Stimulated activated CD4-positive, alpha-beta T cell treated with anti-CD3 and anti-CD28 coated beads, TNF-alpha, amount 100 ng/mL, for 24 hours (primary cell): ENCODE data around the gene ACOT7.
A peak's percentile ranks its signal among the peaks of the same experiment; 100 is the strongest.
"Not testable (repeated sequence)": the region's sequence is repeated elsewhere in the genome, so short reads cannot be mapped to it uniquely, and the experiment has no call there.

Source experiments
- DNase-seq, 3 experiments: peaks; one replicate each; pipeline ENCODE4 v3.0.0-alpha.2; 2020; ENCODE audit warnings: low read depth in 3 of 3

The ACOT7 gene

DNA sequence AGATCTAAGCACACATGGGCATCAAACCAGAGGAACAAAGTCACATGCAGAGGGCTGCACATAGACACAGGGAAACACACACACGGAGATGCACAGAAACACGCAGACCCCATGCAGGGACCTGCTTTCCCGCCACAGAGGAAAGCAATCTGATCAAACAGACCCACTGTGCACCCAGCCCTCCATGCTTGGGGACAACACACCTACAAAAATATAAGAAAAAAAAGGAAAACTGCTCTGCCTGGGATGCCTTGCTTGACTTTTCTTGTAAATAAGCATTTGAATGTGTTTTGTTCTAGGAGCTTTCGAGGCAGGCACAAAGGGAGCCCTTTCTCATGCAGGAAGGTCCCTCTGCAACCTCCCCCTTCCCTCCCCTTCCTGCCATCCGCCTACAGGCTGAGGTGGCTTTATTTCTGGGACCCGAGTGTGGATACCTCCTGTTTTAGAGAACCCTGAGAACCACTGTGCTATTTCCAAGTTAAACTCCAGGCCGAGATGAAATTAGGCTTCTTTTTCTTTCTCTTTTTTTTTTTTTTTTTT lies 154.3 kb downstream of the ACOT7 start:
- no peak for DNase-seq

DNA sequence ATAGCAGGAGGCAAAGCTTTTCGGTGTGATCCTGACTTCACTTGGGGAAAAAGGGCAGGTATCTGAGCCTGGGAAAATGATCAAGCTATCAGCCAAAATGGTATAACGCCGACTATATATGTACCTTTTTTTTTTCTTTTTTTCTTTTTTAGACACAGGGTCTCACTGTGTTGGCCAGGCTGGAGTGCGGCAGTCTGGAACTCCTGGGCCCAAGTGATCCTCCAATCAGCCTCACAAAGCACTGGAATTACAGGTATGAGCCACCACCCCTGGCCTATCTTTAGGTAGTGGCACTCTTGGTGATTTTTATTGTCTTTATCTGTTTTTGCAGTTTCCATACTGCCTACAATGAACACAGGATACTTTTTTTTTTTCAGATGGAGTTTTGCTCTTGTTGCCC lies 156.5 kb downstream of the ACOT7 start:
- DNase-seq: no peak

DNA sequence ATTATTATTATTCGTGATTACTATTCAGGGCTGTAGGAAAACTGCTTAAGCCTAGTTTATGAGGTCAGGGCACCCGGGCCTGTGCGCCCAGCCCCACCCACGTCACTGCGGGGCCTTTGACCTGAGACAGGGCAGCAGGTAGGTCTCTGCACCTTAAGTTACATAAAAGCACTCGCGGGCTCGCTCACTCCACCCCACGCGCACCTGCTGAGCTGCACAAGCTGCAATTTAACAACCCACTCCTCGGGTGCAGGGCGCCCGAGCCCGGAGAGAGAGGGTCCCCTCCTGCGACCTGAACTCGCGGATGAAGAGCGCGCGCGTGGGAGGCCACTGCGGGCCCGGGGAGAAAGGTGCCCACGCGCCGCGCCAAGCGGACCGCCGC lies 158.3 kb downstream of the ACOT7 start:
- peak in 1 of 3 experiments; percentile 10 for DNase-seq

DNA sequence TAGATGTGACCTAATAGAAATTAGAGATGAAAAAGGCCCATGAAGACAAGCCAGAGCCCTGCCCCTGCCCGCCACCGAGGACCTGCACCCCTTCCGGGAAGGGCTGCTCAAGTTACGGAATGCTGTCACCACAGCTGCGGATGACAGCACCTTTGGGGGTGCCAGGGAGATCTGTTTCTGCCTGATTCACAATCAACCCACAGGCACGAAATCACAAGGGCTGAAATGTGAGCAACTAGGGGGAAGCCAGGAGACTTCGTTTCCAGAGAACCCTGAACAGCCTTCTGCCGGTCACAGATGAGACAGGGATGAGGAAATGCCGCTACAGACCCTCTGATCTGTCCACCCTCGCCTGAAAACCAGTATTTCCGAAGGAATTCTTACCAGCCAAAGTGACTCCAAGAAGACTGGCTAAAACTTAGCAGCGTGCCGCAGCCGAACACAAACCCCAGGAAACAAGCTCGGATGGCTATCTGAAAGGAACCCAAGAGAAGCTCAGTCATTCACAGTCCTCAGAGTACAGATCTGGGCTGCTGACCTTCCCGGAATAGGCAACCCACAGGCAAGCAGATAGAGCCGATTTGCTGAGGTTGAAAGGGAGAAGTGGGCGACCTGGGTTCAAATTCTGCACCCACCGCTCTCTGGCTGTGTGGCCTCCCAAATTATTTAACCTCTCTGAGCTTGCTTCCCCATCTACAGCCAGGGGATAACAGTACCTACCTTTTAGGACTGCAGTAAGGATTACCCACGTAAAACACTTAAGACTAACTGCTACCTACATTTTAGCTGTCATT lies 158.9 kb downstream of the ACOT7 start:
- no peak for DNase-seq

DNA sequence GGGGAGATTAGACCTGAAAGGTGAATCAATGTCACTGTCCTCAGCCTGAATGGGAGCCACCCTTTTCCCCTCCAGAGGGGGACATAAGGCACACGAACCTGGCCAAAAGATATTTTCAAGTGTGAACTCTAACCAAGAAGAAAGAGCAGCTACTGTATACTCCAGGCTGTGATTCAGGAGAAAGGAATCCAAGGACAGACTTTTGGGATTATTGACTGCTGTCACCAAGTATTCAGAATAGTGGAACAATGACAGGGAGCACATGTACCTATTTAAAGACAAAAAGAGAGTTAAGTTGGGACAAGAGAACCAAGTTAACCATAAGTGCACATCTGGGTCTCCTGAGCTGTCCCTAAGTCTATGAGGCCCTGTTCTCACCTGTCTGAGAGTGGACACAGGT lies 160.2 kb downstream of the ACOT7 start:
- DNase-seq: no peak

DNA sequence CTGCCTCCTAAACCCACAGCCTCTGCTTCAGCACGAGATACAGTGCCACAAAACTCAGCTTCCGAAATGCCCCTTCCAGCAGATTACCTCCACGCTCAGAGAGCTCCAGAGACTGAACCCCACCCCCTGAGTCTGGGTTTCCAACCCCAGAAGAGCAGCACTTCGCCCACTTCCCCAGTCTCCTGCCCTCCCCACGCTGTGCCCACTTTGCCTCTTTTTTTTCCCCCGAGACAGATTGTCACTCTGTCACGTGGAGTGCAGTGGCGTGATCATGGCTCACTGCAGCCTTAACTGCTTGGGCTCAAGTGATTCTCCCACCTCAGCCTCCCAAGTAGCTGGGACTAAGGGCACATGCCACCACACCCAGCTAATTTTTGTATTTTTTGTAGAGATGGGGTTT lies 167.9 kb downstream of the ACOT7 start:
- DNase-seq: no peak

DNA sequence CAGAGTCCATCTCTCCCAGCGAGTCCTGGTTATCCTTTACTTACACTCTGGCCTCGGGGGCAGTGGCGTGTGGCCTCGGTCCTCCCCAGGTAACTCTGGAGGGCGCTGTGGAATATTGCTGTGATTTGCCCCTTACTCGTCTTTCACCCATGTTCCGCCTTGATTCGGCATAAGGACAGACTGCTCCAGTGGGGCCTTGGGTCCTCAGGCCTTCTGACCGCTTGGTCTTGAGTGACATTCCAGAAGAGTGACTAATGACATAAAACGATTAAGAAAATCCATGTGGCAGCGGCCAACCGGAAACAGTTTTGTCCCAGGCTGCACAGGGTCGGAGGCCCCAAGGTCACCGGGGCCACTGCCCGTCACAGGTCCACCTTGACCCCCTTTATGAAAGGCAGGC lies 168.8 kb downstream of the ACOT7 start:
- DNase-seq: no peak

DNA sequence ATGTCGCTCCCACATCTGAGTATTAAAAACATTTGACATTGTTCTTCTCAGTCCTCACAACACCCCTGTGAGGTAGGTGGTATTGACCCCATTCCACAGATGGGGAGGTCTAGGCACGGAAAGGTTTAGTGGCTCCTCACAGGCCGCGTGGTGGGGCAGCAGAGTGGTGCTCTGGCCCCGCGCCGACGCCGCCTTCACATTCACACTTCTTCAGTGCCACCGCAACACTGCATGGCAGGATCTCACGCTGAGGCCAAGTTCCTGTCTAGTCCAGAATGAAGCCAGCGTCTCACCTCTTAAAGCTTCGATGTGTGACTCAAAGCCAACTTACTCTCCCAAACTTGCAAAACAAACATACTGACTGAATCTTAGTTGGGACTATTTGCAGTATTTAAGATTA lies 169.9 kb downstream of the ACOT7 start:
- DNase-seq: no peak

DNA sequence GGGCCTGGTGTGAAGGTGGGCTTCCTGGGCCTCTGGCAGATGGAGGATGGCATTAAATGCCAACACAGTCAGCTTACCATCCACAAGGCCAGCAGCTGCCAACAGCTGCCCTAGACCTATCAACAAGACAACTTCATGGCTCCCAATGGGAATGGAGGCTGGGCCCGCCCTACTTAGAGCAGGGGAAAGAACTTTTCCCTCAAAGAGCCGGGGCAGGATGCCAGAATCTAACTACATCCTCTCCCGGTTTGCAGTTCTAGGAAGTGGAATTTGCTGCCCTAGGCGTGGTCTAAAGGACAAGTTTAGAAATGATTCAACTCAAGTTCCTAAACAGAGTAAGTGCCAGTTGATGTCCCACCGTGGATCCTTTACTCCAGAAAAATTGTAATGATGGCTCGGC lies 170.9 kb downstream of the ACOT7 start:
- DNase-seq: no peak

DNA sequence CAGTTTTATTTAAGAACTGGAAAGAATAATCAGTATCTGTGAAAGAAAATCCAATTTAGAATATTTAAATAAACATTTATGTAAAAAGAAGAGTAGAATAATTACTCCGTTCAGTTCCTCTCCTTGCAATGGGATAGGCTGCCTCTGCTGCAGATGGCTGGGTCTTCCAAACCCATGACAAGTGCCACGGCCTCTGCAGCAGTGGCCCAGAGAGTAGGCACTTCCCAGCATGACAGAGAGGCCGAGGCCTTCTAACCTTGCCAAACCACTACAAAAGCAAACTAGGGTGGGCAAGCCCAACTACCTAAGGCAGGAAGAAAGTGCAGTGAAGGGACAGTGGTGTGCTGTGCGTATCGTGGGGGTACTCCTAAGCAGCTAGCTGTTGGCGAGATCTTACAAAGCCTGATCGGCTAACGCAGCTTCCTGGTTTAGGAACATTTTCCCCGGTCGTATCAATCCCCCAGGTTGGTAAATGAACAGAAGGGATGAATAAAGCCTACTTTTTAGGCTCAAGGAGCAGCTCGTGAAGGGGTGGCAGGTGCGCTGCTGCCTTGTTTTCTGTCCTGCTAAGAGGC lies 172.3 kb downstream of the ACOT7 start:
- DNase-seq: no peak

DNA sequence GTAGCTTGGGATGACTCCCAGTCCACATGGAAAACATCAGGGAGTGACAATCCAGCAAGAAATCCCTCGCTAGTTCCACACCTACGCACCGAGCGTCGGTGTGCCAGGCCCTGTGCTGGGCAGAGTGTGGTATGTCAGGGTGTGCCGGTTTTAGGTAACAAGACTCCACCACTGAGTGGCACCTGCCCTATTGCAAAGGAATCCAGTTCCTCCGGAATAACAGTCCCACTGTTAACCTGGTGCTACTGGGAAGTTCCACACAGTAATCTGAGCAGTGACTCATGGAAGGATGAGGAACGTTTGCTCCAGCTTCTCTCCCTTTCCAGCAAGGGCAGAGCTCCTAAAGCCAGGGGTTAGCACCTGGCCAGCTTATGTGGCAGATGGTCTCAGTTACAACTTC lies 173.3 kb downstream of the ACOT7 start:
- DNase-seq: no peak

DNA sequence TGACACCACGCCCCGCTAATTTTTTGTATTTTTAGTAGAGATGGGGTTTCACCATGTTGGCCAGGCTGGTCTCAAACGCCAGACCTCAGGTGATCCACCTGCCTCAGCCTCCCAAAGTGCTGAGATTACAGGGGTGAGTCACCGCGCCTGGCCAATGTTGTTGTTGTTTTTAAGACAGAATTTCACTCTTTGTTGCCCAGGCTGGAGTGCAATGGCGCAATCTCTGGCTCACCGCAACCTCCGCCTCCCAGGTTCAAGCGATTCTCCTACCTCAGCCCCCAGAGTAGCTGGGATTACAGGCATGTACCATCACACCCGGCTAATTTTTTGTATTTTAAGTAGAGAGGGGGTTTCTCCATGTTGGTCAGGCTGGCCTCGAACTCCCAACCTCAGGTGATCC lies 173.9 kb downstream of the ACOT7 start:
- not testable (repeated sequence) for DNase-seq

DNA sequence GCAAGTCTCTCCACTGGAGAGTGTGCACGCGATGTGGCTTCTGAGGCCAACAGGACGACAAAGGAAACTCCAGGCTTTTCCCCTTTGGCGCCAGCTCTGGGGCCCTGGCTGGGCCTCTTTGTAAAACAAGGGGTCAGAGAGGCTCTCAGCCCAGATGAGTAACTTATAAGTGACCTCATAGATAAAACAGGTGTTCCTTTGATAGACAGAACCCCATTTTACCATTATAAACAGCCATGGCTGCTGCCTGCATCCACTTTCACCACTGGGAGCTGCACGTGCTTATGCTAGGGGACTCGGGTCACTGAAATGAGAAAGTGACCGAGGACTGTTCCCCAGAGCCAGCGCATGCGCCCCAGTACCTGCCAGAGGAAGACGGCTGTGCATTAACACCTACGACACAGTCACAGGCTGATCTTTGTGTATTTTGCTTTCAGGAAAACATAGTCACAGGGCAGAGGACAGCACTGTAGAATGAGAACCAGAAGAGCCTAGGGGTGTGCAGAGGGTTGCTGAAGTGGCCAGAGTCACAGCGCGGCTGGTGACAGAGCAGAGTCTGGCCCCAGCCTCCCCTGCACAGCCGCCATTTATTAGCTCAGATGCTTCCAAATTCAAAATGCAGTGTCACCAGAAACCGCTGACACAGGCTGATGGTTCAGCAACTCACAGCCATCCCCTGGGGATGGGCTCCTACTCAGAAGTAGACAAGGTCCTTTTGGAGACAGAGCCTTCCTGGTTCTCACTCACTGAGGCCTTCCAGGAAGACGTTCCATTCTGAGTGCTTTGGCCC lies 175.0 kb downstream of the ACOT7 start:
- DNase-seq: no peak
